ENCODE data around the gene CRYBA1. TPM values are rescaled to one million over a fixed set of nuclear protein-coding genes. Genes with fewer than 3 reads are reported as not detected.
"Not testable (repeated sequence)": the region's sequence is repeated elsewhere in the genome, so short reads cannot be mapped to it uniquely, and the experiment has no call there.

Gene CRYBA1
- total RNA-seq, 1 donor from 2014 or later = not detected

GRCh38 chr17:29237476-29238132, 9.1 kb upstream of the CRYBA1 start:
- no peak for DNase-seq (ENCODE audit: low read depth, low spot score)

GRCh38 chr17:29238133-29238850, 8.4 kb upstream of the CRYBA1 start:
- no peak for DNase-seq (ENCODE audit: low read depth, low spot score)

GRCh38 chr17:29240477-29240876, 6.2 kb upstream of the CRYBA1 start:
- DNase-seq (ENCODE audit: low read depth, low spot score) = no peak

- peak; percentile 67 for DNase-seq (ENCODE audit: low read depth, low spot score)
Observed at GRCh38 chr17:29240968-29241963, 5.4 kb upstream of the CRYBA1 start.

GRCh38 chr17:29242051-29242450, 4.6 kb upstream of the CRYBA1 start:
- DNase-seq (ENCODE audit: low read depth, low spot score) = no peak

GRCh38 chr17:29242790-29243189, 3.9 kb upstream of the CRYBA1 start:
- no peak for DNase-seq (ENCODE audit: low read depth, low spot score)

- DNase-seq (ENCODE audit: low read depth, low spot score) = no peak
Observed at GRCh38 chr17:29243792-29244191, 2.9 kb upstream of the CRYBA1 start.

GRCh38 chr17:29245401-29245800, 1.3 kb upstream of the CRYBA1 start:
- DNase-seq (ENCODE audit: low read depth, low spot score) = no peak

GRCh38 chr17:29247219-29247618, 560 bp downstream of the CRYBA1 start:
- no peak for DNase-seq (ENCODE audit: low read depth, low spot score)

- no peak for DNase-seq (ENCODE audit: low read depth, low spot score)
Observed at GRCh38 chr17:29248845-29249244, 2.2 kb downstream of the CRYBA1 start.

GRCh38 chr17:29250666-29251065, 4.0 kb downstream of the CRYBA1 start:
- DNase-seq (ENCODE audit: low read depth, low spot score) = no peak

GRCh38 chr17:29251184-29251583, 4.5 kb downstream of the CRYBA1 start:
- no peak for DNase-seq (ENCODE audit: low read depth, low spot score)

GRCh38 chr17:29252101-29252791, 5.6 kb downstream of the CRYBA1 start:
- no peak for DNase-seq (ENCODE audit: low read depth, low spot score)

GRCh38 chr17:29253037-29253436, 6.4 kb downstream of the CRYBA1 start:
- no peak for DNase-seq (ENCODE audit: low read depth, low spot score)

- no peak for DNase-seq (ENCODE audit: low read depth, low spot score)
Observed at GRCh38 chr17:29255926-29256522, 9.4 kb downstream of the CRYBA1 start.

- no peak for DNase-seq (ENCODE audit: low read depth, low spot score)
Observed at GRCh38 chr17:29256735-29257466, 10.2 kb downstream of the CRYBA1 start.

GRCh38 chr17:29257756-29258155, 11.1 kb downstream of the CRYBA1 start:
- no peak for DNase-seq (ENCODE audit: low read depth, low spot score)

GRCh38 chr17:29263916-29264315, 17.3 kb downstream of the CRYBA1 start:
- no peak for DNase-seq (ENCODE audit: low read depth, low spot score)

- not testable (repeated sequence) for DNase-seq (ENCODE audit: low read depth, low spot score)
Observed at GRCh38 chr17:29271980-29272379, 25.3 kb downstream of the CRYBA1 start.

GRCh38 chr17:29273924-29274323, 27.3 kb downstream of the CRYBA1 start:
- no peak for DNase-seq (ENCODE audit: low read depth, low spot score)
